Fibroblast of skin of right biceps (primary cell): ENCODE measurements around the gene SELENOH.
A peak's percentile ranks its signal among the peaks of the same experiment; 100 is the strongest.

Source experiments
- DNase-seq: peaks from one replicate; pipeline ENCODE4 v3.0.0-alpha.2; 2013

SELENOH gene

DNA sequence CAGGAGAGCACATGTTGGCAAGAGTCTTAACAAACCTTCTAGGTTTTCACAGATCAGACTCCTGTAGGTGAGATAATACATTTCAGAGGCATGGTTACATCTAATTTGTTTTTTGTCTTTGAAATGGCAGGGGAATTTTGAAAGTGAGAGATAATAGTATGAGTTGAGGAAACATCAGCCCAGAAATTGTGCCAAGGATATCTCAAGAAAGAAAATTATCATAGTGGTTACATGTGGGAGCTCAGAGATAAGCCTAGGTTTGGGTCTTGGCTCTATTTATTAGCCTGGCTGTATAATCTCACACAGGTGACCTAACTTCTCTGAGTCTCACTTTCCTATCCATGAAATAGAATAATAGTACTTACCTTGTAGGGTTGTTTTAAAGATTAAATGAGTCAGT lies 9.9 kb downstream of the SELENOH start:
- no peak for DNase-seq

DNA sequence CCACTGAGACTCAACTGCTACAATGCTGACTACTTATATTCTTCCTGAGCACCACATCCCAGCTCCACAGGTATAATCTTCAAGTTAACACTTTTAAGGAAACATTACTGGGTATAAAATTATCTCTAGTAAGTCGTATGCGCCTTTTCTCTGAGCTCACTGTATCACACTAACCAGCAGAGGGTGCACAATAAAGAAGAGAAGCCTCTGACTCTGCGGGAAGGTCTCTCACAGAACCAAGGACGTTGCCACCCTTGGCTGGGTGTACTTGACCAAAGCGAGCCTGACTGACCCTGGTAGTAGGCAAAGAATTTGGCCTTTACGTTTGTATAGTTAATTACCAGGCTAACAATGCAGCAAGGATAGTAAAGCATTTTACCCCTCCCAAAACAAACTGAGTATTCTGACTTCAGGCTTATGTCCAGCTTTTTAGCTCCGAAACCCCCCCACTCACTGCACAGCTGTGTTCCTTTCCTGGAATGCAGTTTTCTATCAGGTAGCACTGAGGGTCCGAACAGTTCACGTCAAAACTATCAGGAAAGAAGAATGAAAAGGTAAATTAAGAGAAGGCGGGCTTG lies 10.5 kb downstream of the SELENOH start, which contains the start of gene BTBD18:
TSS of gene BTBD18 (minus strand) at position 144 of the 578 bp plus-strand sequence. CDS start 631 bp downstream, outside the sequence.
- DNase-seq: peak; percentile 44

DNA sequence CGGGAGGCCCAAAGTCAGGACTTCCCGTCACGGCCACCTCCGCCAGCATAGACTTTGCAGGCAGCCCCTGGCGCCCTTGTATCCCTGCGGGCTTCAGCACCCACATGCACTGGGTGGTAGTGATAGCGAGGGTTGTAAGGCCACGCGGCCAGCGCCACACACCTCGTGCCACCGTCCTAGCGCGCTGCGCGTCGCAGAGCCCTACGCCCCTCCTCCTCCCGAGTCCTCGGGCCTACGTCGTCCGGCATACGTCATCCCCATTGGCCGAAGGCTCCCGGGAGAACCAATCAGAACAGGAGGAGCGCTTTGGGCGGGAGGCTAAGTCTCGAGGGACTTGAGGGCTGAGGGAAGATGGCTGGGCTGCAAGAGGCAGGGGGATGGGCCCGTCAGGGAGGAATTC lies 11.7 kb downstream of the SELENOH start:
- no peak for DNase-seq

DNA sequence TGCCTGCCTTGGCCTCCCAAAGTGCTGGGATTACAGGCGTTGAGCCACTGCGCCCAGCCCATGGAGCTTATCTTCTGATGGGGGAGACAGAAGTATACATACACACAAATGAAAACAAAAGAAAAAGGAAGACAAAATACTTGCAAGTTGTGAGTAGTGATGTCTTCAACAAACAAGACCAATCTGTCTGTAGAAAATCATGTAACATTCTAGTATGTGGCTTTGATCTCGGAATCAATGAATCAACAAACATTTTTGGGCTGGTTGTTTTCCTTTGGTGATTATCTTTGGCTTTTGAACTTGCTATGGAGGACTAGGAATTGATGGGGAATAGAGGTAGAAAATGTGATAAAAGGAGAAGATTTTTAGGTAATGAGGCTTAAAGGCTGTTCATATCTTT lies 16.9 kb downstream of the SELENOH start:
- DNase-seq: no peak

DNA sequence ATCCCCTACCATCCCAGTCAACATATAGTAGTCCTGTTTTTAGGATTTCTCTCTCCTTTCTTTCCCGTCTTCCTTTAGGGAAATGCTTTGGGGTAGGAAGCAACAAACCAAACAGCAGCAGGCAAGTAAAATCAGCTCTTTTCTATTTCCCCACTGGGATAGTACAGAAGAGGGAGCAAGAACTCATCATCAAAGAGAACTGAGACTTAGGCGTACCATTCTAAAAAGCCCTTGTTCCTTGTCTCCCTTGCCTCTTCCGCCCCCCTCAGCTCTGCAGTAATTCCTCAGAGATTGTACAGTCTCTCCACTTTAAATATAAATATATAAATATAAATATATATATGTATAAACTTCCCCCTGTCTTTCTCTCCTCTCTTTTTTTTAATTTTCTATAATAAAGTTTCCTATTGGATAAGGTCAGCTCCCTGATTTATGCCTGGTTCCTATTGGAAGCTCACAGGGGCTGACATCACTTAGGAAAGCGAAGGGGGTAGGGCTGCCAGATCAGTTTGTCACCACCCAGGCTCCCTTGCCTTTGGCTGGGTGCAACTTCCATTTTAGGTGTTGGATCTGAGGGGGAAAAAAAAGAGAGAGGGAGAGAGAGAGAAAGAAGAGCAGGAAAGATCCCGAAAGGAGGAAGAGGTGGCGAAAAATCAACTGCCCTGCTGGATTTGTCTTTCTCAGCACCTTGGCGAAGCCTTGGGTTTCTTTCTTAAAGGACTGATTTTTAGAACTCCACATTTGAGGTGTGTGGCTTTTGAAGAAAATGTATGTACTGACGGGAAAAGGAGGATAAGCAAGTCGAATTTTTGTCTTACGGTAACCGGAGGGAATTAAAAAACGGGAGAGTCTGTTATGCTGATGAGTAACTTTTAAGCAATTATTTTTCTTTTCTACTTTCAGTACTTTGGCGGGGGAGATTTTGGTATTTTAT lies 20.3 kb downstream of the SELENOH start, which contains the start of gene CTNND1:
TSS of gene CTNND1 (plus strand) at position 502 of the 934 bp plus-strand sequence. CDS start 29,677 bp downstream, outside the sequence.
- DNase-seq: peak; percentile 98

DNA sequence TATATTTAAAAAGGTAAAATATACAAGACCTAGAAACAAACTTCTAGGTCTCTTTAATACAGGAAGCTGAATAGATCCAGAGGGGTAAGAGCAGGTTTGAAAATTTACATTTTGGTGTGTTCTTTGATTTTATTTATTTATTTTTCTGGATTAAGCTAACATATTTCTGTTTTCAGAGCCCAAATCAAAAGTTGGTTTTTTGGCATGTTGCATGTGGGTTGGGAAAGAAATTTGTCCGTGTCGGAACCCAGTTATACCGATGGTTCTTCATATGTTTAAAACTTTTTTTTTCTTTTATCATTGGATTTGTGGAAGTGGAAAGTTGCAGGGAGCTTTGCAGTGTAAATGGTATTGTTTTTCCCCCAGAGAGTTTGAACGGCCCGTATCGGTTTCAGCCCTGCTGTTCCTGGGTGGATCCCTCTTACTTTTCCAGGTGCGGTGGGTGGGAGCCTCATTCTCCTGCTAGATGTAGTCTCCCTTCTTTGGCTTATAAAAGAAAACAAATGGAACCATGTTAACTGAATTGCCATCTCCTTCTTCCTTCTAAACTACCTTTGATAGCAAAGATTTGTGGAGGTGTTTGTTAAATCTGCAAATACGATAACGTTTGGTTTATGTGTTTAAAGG lies 21.1 kb downstream of the SELENOH start:
- no peak for DNase-seq

DNA sequence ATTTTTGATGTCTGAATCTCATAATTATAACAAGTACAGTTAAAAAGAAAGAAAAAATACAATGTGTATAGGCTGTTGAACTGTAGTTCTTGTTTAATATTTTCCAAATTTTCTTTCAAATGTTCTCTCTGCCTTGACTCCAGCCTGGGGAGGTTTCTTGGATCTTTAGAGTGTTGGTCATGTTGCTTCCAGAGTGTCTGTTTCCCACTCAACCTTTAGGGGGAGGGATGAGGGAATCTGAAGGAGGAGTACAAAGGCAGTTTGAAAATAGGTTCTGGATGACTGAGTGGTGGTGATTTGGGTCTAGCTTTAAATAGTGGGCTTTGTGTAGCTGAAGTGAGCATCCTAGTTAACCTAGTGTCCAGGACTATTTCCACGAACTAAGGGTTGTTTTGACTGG lies 22.3 kb downstream of the SELENOH start:
- DNase-seq: peak; percentile 53

DNA sequence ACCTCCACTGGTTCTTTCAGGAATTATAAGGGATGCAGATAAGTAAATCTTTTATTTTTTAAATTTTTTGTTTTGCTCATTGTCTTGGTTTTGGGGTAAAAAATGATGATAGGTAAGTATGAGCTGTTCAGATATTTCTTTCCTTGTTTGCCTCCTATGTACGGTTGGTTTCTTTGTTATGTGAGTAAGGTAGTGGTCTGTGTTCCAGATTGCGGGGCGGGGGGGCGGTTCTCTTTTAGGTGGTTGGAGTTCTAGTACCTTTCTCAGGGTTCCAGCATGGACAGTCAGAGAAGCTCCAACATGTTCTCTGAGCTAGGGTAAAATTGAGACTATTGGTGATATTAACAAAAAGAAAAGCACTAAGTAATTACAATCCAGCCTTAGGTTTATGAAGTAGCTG lies 22.7 kb downstream of the SELENOH start:
- no peak for DNase-seq

DNA sequence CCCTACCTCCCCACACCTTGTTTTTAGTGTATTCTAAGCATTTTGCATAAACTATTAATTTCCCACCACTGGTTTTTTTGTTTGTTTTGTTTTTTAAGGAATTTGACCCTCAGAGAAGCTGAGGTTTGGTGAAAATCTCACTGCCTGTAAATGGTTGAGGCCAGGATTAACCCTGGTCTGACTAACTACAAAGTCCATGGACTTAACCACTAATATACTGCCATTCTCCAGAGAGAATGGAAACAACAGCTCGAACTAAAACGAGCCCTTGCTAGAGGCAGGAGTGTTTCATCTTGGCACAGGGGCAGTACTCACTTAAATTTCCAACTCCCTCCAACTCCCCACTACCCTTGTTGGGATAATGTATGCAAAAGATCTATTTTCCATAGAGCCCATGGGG lies 23.3 kb downstream of the SELENOH start:
- DNase-seq: no peak

DNA sequence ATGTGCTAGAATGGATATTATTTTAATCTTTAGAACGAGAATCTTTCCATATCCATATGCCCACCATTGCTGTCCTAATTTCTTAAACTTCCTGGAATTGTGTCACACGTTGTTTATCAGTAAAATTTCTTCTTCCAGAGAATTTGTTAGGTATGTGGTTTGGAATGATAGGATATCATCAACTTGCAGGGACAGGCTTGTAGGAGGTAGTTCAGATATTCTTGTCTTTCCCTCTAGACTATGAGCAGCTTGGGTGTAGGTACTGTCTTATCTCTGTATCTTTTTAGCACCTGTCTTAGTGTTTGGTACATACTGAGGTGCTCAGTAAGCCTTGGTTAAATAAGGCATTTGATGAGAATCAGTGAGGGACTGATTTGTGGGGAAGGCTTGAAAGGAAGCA lies 23.7 kb downstream of the SELENOH start:
- no peak for DNase-seq

DNA sequence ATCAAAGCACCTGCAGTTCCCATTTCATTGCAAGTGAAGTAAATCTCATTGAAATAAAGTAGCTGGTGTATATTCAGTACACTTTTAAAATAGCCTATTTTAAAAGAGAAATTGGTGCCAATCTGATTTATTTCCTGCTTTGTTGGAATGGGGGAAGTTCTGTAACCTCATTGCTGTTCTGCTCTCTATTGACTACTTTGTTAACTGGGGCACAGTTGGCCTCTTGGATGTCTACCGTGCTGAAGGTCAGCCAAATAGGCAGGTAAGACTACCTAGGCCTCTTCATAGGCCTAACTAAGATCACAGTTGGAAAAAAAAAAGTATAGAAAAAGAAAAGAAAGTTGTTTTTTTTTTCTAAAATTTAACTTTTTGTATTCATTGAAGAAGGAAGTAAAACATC lies 29.5 kb downstream of the SELENOH start:
- no peak for DNase-seq

DNA sequence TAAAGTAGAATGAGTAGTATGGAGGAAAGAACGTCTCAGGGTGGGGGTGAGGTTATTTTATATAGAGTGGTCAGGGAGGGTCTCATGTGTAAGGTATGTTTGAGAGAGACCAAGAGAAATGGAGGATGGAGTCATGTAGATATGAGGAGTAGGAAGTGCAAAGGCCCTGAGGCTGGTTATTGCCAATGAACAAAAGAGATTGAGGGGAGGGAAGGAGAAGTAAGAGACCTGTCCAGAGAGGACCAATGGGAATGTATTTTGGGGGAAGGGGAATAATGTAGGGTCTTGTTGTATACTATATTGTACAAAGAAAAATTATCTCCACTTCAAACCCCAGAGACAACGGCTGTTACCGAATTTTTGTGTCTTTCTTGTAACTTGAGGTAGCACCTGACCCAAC lies 30.1 kb downstream of the SELENOH start:
- no peak for DNase-seq

DNA sequence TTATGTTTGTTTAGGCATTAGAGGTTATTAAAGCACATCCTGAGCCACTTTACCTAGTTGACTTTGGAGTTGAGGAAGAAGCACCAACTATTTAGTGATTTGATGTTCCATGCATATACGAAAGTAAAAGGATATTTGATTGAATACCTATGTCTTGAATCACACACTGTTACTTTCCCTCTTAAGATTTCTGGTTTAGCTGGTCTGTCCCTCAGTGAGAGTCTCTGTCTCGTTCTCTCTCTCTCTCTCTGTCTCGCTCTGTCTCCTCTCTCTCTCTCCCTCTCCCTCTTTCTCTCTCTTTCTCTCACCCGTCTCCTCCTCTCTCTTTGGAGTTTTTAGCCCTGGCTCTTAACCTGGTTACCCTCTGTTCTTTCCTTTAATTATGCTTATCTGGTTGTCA lies 31.3 kb downstream of the SELENOH start:
- peak; percentile 37 for DNase-seq

DNA sequence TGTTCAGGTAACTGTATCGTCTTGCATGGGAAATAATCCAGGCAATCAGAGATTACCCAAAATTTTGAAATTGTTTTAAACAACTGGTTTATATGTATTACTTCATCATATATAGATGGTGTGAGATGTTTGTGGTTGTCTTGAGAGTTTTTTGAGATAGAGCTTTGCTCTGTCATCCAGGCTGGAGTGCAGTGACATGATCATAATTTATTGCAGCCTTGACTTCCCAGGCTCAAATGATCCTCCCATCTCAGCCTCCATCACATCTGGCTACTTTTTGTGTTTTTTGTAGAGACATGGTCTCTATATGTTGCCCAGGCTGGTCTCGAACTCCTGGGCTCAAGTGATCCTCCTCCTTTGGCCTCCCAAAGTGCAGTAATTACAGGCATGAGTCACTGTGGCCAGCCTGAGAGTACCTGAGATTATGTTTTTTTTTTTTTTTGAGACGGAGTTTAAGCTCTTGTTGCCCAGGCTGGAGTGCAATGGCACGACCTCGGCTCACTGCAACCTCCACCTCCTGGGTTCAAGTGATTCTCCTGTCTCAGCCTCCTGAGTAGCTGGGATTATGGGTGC lies 31.8 kb downstream of the SELENOH start:
- DNase-seq: no peak

DNA sequence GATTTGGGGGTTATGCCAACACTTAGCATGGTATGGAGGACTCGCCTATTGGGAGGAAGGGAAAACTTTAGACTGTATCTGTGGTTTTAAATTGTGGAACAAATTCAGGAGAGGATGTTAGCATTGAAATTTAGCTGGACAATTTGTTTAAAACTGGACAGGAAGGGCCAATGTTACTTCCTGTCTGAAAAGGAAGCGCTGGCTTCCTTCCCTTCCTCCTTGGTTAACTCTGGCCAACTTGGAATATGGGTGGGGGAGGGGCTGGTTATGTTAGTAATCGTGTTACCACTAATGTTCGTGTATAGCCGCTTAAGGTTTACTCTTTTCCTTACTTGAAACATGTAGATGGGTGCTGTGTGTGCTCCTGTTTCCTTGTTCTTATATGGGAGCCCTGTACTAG lies 34.2 kb downstream of the SELENOH start:
- peak; percentile 40 for DNase-seq

DNA sequence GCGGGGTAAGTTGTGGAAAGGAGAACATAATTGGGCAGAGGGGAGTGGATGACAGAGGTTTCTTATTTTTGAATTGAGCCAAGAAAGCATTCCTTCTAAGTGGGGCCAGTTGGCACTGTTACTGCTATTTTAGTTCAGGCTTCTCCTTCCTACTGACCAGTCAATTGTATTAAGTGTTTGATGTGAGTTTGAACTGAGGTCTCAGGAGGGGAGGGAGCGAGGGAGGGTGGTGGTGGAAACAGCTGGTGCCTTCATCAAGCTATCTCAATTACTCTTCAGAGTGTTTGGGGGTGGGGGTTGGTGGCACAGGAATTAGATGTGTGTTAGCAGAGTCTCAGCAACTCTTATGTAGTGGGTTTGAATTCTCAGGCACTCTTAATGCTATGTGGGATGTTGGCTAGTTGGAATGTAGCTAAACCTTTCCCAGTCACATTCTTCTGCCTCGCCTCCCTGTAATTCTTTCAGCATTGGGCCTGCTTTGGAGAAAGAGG lies 34.8 kb downstream of the SELENOH start:
- DNase-seq: peak; percentile 85

DNA sequence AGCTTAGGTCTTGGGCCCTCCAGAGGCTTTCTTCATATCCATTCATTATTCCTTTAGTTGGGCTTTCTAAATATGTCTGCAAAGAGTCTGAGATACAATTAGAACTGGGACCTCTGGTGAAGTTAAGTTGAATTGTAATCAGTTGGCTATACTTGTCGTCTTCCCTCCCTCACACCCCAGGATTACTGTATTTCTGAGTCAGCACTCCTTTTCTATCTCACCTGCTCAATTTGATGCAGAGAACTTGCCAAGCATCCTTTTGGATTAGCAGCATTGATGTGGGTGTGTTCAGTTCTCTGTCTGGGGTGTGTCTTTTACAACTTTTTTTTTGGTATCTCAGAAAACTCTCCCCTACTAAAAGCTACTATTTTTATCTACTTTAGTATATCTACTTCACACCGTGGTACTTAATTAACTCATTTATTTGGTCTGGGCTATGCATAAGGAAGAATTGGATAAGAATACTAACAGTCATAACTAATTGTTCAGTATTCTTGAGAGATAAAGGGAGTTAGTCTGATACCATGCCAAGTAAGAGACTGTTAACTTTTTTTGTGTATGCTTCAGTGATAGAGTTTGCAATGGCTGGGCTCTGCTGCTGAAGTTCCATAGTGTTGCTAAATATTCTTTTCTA lies 35.4 kb downstream of the SELENOH start:
- DNase-seq: no peak

DNA sequence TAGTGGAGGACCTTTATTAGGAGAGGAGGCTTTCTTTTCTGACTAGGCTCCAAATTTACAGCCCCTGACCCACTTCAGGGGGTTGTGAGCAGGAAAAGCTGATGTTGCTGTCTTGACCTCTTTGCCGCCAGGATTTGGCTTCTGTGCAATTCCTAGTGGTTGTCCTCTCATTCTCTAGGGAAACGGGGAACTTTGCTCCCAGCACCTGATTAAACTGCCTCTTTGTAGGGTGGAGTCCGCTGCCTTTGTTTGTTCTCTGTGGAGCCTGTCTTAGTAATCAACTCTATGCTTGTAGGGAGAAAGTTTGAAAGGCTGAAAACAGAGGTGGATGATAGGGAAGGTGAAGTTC lies 36.7 kb downstream of the SELENOH start:
- DNase-seq: no peak

DNA sequence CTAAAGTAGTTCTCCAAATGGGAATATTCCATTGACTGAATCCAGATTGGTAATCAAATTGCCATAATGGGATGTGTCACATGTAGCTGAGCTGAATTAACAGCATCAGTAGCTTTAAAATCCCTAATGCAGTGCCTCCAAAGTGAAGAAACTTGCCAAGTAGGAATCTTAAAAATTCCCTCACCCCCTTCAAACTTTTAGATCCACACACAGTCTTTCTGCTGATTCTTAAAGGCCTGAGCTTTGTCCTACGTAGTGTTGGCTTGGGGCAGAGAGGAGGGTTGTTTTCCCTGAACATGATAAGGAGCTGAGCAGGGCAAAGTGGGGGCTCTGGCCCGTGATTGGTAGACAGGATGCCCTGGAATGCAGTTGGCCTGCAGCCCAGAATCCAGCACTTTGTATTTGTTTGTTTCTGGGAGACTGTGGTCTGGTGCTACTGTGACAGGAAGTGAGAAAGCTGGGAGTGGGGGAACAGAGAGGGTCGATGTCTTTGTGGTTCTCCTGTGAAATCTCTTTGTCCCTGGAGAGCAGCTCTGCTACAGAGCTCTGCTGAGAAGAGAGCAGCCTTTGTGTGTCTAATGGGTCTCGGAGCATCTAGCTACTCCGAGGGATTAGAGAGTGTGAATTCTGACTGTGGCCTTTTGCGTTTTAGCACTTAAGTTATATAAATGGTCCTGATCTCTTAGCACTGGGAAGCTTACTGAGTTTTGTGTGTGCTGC lies 37.2 kb downstream of the SELENOH start:
- peak; percentile 100 for DNase-seq

DNA sequence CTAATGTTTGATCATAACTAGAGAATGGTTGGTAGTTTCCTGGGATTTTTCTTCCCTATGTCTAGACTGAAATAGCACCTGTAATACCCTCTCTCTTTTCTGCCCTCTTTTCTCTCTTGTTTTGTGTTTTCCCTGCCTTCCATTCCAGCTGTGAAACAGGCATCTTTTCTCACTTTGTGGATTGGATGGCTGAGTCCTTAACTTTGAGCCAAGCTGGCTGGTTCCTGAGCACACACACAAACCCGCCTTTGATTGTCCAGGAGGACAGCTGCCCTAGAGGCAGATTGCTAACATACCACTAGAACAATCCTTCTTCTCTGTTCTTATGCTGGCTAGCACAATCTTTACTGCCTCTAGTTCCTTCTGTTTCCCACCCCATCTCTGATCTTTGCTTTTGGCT lies 38.0 kb downstream of the SELENOH start:
- no peak for DNase-seq

DNA sequence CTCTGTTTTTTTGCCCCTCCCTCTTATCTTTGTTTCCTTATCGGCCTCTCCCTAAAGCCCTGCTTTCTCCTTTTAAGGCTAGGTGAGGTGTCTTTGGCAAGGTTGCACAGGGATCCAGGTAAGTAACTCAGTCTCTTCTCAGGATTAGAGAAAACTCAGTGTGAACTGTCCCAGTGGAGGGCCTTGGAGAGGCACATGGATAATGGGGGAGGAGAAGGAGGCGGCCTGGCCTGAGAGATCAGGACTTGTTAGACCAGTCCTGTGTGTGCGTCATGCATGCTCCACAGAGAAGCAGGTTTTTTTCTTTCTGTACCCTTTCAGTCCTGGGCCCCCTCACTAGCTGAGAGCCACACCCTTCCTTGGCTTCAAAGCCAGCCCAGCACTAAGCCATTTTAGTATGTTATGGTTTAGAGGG lies 40.2 kb downstream of the SELENOH start:
- no peak for DNase-seq

DNA sequence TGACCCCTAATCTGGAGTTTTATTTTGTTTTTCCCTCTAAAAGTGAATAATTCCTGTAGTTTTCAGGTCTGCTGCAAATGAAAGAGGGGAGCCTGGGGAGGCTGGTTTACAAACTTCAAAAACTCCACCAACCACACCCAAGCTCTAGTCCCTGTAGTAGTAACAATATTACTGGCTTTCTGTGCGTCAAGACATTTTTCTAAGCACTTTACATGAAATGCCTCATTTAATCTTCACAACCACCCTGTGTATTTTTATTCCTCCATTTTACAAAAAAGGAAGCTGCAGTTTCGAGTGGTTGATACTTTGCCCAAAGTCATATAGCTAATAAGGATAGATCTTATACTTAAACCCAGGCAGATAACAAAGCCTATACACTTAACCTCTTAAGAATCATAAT lies 43.8 kb downstream of the SELENOH start:
- no peak for DNase-seq
